Fibroblast of lung (primary cell): Measurements from ENCODE around the gene CCNO. TPM values are rescaled to one million over a fixed set of nuclear protein-coding genes. Genes with fewer than 3 reads are reported as not detected.

ENCODE experiments used
- DNase-seq, 2 donors: peaks; one replicate each; pipeline versions ENCODE4 v3.0.0 to v3.0.0-alpha.2; 2010; ENCODE audit warnings: low read depth in 2 of 2
- H2AFZ ChIP-seq: 2 replicates; pipeline ENCODE4 v1.5.1; 2012; ENCODE audit warnings: low read length, control low read depth, inconsistent platforms
- H3K27ac ChIP-seq: 2 replicates; pipeline ENCODE4 v1.5.1; 2011; ENCODE audit warnings: low read length, control low read depth; ENCODE audit not compliant: insufficient read depth
- H3K27me3 ChIP-seq: 2 replicates; pipeline ENCODE4 v1.5.1; 2011; ENCODE audit warnings: mild to moderate bottlenecking, low read length; ENCODE audit not compliant: control insufficient read depth, insufficient read depth
- H3K36me3 ChIP-seq: 2 replicates; pipeline ENCODE4 v1.5.1; 2011; ENCODE audit warnings: low read length; ENCODE audit not compliant: control insufficient read depth, insufficient read depth
- H3K4me1 ChIP-seq: 2 replicates; pipeline ENCODE4 v1.5.1; 2011; ENCODE audit warnings: low read length; ENCODE audit not compliant: control insufficient read depth, insufficient read depth; ENCODE audit errors: extremely low read depth
- H3K4me2 ChIP-seq: 2 replicates; pipeline ENCODE4 v1.5.1; 2011; ENCODE audit warnings: low read length, control low read depth; ENCODE audit not compliant: insufficient read depth; ENCODE audit errors: extremely low read depth
- H3K4me3 ChIP-seq, 4 experiments: fragments of 200-600 bp in 1 of 4; sonication (generic) in 1 of 4; replicated peaks in 1 of 4; 2 replicates each; pipeline ENCODE4 v1.5.1; 2011 to 2016; ENCODE audit warnings: low read length in 4 of 4, low read depth in 3 of 4, mild to moderate bottlenecking in 3 of 4, control low read depth in 2 of 4, inconsistent platforms in 1 of 4, mixed read lengths in 1 of 4; ENCODE audit not compliant: insufficient read depth in 1 of 4; ENCODE audit errors: control extremely low read depth in 1 of 4
- H3K79me2 ChIP-seq: 2 replicates; pipeline ENCODE4 v1.5.1; 2012; ENCODE audit warnings: mild to moderate bottlenecking, low read length, inconsistent platforms; ENCODE audit not compliant: control insufficient read depth, insufficient read depth
- H3K9ac ChIP-seq: 2 replicates; pipeline ENCODE4 v1.5.1; 2011; ENCODE audit warnings: mild to moderate bottlenecking, low read length, control low read depth; ENCODE audit not compliant: insufficient read depth
- H3K9me3 ChIP-seq: 2 replicates; pipeline ENCODE4 v1.5.1; 2012; ENCODE audit warnings: low read depth, low read length; ENCODE audit not compliant: control insufficient read depth, insufficient read depth
- H4K20me1 ChIP-seq: 2 replicates; pipeline ENCODE4 v1.5.1; 2011; ENCODE audit warnings: low read length; ENCODE audit not compliant: control insufficient read depth, insufficient read depth; ENCODE audit errors: extremely low read depth
- CTCF ChIP-seq, 2 donors: IDR thresholded peaks in 1 of 2; conservative IDR thresholded peaks in 1 of 2; 1 replicate in 1 of 2; 2 replicates in 1 of 2; pipeline ENCODE4 v1.5.1; 2011 to 2012; ENCODE audit warnings: low read length in 2 of 2, control low read depth in 1 of 2, inconsistent platforms in 1 of 2, low read depth in 1 of 2, mild to moderate bottlenecking in 1 of 2
- EZH2 ChIP-seq: IDR thresholded peaks from 2 replicates; pipeline ENCODE4 v1.5.1; 2012; ENCODE audit warnings: low read length, control low read depth, mild to moderate bottlenecking; ENCODE audit errors: missing control alignments
- polyA plus RNA-seq, 2 donors: library from polyadenylated mRNA; depleted of rRNA in 1 of 2; stranded (reverse) in 1 of 2; unstranded in 1 of 2; fragments of >200 nt; gene quantifications; 2 replicates each; pipeline ENCODE4 v1.2.1, GENCODE V29; 2011 to 2012; ENCODE audit warnings: missing spikeins in 1 of 2
- total RNA-seq: library from RNA; depleted of rRNA; stranded (reverse); fragments of >200 nt; gene quantifications from 2 replicates; pipeline ENCODE4 v1.2.1, GENCODE V29; 2014

CCNO gene
- total and polyA plus RNA-seq, 2 donors (not counting 1 experiment from before 2014, with no cell fraction given): 0.03 TPM; not detected in 1

DNA sequence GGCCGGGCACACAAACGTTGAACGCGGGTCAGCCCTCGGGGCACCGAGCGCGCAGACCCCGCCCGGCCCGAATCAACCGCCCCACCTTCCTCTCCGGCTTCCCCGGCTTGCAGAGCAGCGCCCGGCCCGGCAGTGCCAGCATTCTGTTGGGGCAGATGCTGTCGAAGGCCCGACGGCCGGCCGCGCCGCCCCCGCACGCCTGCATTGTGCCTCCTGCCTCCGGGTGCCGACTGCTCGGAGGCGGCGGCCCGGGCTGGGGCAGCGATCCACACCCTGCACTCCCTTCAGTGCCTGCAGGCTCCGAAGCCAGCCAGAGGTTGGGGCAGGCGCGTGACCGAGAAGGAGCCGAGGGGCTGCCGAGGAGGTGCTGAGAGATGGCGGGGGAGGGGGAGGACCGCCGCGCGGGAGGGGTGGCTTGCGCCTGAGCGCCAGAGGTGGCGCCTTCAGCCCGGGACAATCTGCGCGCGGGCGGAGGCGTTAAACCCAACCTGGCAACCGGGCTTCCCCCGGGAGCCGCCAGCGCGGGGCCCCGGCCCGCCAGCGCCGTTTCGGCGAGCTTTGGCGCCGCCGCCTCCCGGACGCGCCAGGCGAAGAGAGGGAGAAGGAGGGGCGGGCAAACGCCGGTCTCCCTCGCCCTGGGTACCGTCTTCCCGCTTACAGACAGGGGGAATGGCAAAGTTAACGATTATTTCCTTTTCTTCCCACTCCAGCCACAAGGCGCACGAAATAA is 6.3 kb downstream of the CCNO start, which contains the start of gene MCIDAS:
MCIDAS (minus strand) TSS at position 382 of the 730 bp plus-strand sequence; CDS start at position 205, 177 bp downstream.
- H3K9me3 ChIP-seq: no peaks in the 10 kb centered on the region
- H3K36me3 ChIP-seq: no peaks in the 10 kb centered on the region
- no peaks in the 10 kb centered on the region for H3K79me2 ChIP-seq
- peak within 1 kb of the TSS in 3 of 4 experiments; percentile 12 to 44 (median 17) for H3K4me3 ChIP-seq
- H3K27me3 ChIP-seq: peaks cover 94% of the 10 kb centered on the region
- peak within 1 kb of the TSS; percentile 62 for H3K4me2 ChIP-seq
- TF ChIP-seq CTCF (conservative IDR thresholded peaks at IDR 0.05 in 1 of 2, IDR thresholded peaks at IDR 0.05 in 1 of 2; ENCODE audit: low read depth in 1 of 2, low read length in 2 of 2): no peak
- H4K20me1 ChIP-seq: no peaks in the 10 kb centered on the region
- no peaks in the 10 kb centered on the region for H3K4me1 ChIP-seq
- no peak within 1 kb of the TSS for H2AFZ ChIP-seq
- H3K27ac ChIP-seq: no peak within 1 kb of the TSS
- DNase-seq: peak in 1 of 2 donors; percentile 25
- no peak within 1 kb of the TSS for H3K9ac ChIP-seq

DNA sequence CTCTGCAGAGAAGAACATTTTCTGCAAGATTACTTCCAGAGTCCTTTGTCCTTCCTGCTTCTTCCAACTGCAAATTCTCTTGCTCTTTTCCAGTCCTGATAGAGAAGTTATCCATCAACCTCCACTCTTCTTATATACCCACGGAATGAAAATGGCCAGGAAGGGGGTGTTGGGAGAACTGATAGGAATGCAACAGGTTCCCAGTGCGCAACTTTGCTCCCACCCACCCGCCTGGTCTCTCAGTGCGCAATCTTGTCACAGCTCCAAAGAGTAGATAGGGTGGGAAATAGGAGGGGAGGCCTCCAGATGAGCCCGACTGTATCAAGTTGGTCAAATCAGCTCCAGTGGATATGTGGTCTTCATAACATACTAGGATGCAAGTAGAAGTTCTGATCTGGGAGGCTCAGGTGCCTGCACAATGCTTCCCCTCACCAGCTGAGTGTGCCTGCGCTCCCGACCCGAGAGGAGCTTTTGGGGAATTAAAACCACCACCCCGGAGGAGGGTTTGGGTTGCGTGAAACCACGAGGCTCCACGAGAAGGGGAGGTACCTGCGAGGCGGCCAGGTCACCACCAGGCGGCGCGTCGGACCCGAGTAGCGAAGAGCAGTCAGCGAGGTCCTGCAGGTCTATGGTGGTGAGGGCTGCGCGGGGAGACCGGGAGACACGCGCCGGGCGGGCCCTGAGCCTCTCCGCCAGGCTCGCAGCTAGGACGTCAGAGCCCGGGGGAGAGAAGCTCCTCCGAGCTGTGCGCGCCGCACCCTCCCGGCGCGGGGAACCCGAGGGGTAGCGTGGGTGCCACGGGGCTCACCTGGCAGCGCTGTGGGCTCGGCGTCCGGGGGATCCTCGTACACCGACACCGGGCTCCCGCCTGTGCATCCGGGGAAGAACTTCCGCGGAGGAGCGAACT is 7.1 kb downstream of the CCNO start:
- no peaks in the 10 kb centered on the region for H3K9me3 ChIP-seq
- no peak overlapping the region for H3K9ac ChIP-seq
- TF ChIP-seq EZH2 (no peak), CTCF (conservative IDR thresholded peaks at IDR 0.05 in 1 of 2, IDR thresholded peaks at IDR 0.05 in 1 of 2; ENCODE audit: low read depth in 1 of 2, low read length in 2 of 2) (peak; percentile 32 to 50)
- H3K79me2 ChIP-seq: no peaks in the 10 kb centered on the region
- H3K4me3 ChIP-seq: peak overlapping the region in 1 of 4 experiments; percentile 17
- H3K36me3 ChIP-seq: no peaks in the 10 kb centered on the region
- H3K27ac ChIP-seq: no peak overlapping the region
- peak in 1 of 2 donors; percentile 37 for DNase-seq
- H3K4me1 ChIP-seq: no peaks in the 10 kb centered on the region
- H3K27me3 ChIP-seq: peaks cover 91% of the 10 kb centered on the region
- H3K4me2 ChIP-seq: peak overlapping the region; percentile 8
- H4K20me1 ChIP-seq: no peaks in the 10 kb centered on the region
- H2AFZ ChIP-seq: no peak overlapping the region

DNA sequence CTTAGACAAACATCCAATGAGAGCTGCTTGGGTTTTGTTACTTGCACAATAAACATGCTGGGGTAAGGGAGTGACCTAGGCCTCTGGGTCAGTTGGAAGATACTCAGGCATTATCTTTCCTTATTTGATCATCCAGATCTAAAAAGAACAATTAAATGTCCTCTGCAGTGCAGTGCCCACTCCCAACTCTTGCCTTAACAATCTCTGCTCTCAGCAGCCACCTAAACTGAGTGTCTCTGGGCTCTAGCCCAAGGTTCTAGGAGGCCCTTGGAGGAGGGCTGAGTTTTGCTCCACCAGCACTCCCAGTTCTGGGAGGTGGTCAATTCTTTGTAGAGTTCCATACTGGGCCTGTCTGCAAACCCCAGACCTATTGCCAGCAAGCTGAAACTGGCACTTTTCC is 8.1 kb downstream of the CCNO start:
- Histone ChIP-seq H3K27ac (no peak overlapping the region), H3K4me2 (no peak overlapping the region), H3K9me3 (no peaks in the 10 kb centered on the region), H3K27me3 (peaks cover 91% of the 10 kb centered on the region), H3K79me2 (no peaks in the 10 kb centered on the region), H2AFZ (no peak overlapping the region), H3K9ac (no peak overlapping the region), H3K4me1 (peaks cover 2% of the 10 kb centered on the region), H4K20me1 (no peaks in the 10 kb centered on the region), H3K4me3 (no peak overlapping the region), H3K36me3 (no peaks in the 10 kb centered on the region)
- DNase-seq: no peak
- no peak for TF ChIP-seq CTCF (conservative IDR thresholded peaks at IDR 0.05 in 1 of 2, IDR thresholded peaks at IDR 0.05 in 1 of 2; ENCODE audit: low read depth in 1 of 2, low read length in 2 of 2)
- no peak for TF ChIP-seq EZH2
